SK-N-SH treated with all-trans-retinoic acid at 6 μM for 48 hours (cell line): ENCODE measurements around the gene NCAN.

Experiments used
- ARNTL ChIP-seq: fragments of 450-650 bp; formaldehyde crosslinking; IDR thresholded peaks from 2 replicates; pipeline ENCODE4 v1.5.0; 2020; ENCODE audit warnings: low read depth, mild to moderate bottlenecking, moderate library complexity, borderline replicate concordance
- CREB5 ChIP-seq: fragments of 250-450 bp; sonication (Bioruptor Pico); IDR thresholded peaks from 2 replicates; pipeline ENCODE4 v1.5.1; 2020; ENCODE audit warnings: low read depth, mild to moderate bottlenecking, moderate library complexity
- CSRNP3 ChIP-seq: fragments of 250-450 bp; sonication (Bioruptor Pico); IDR thresholded peaks from 2 replicates; pipeline ENCODE4 v1.5.1; 2021; ENCODE audit warnings: mild to moderate bottlenecking, moderate library complexity
- OSR1 ChIP-seq: fragments of 250-450 bp; sonication (Bioruptor Pico); IDR thresholded peaks from 2 replicates; pipeline ENCODE4 v1.8.0; 2022; ENCODE audit warnings: moderate library complexity, mild to moderate bottlenecking, inconsistent platforms
- PATZ1 ChIP-seq: fragments of 250-450 bp; sonication (Bioruptor Pico); IDR thresholded peaks from 2 replicates; pipeline ENCODE4 v1.8.0; 2020; ENCODE audit warnings: mild to moderate bottlenecking, moderate library complexity, borderline replicate concordance
- PPARA ChIP-seq: fragments of 250-450 bp; sonication (Bioruptor Pico); IDR thresholded peaks from 2 replicates; pipeline ENCODE4 v1.5.0; 2020; ENCODE audit warnings: mild to moderate bottlenecking, borderline replicate concordance
- SNAI2 ChIP-seq: fragments of 250-450 bp; sonication (Bioruptor Pico); IDR thresholded peaks from 2 replicates; pipeline ENCODE4 v1.5.0; 2020; ENCODE audit warnings: mild to moderate bottlenecking, moderate library complexity
- TCF4 ChIP-seq: fragments of 250-450 bp; sonication (Bioruptor Pico); IDR thresholded peaks from 2 replicates; pipeline ENCODE4 v1.8.0; 2021; ENCODE audit warnings: mild to moderate bottlenecking, moderate library complexity, borderline replicate concordance
- TOX ChIP-seq: fragments of 250-450 bp; sonication (Bioruptor Pico); IDR thresholded peaks from 2 replicates; pipeline ENCODE4 v1.8.0; 2021; ENCODE audit warnings: mild to moderate bottlenecking, moderate library complexity, borderline replicate concordance
- ZFP30 ChIP-seq: fragments of 450-650 bp; formaldehyde crosslinking; IDR thresholded peaks from 2 replicates; pipeline ENCODE4 v1.5.0; 2022; ENCODE audit warnings: mild to moderate bottlenecking, moderate library complexity
- ZNF565 ChIP-seq: fragments of 450-650 bp; formaldehyde crosslinking; conservative IDR thresholded peaks from 2 replicates; pipeline ENCODE4 v1.5.0; 2020; ENCODE audit warnings: low read depth, mild to moderate bottlenecking, moderate library complexity
- ZNF70 ChIP-seq: fragments of 450-650 bp; formaldehyde crosslinking; IDR thresholded peaks from 2 replicates; pipeline ENCODE4 v1.5.0; 2020; ENCODE audit warnings: mild to moderate bottlenecking, moderate library complexity
- ZNF8 ChIP-seq: fragments of 450-650 bp; formaldehyde crosslinking; IDR thresholded peaks from 2 replicates; pipeline ENCODE4 v1.5.0; 2020; ENCODE audit warnings: mild to moderate bottlenecking, moderate library complexity

GRCh38 chr19:19292607-19293006 is 80.8 kb downstream of the NCAN start:
- no peak for TF ChIP-seq ZNF565 (CRISPR knock-in tag)
- no peak for TF ChIP-seq CREB5 (CRISPR knock-in tag)
- TF ChIP-seq TOX: no peak
- TF ChIP-seq PATZ1 (CRISPR knock-in tag): no peak
- TF ChIP-seq TCF4 (CRISPR knock-in tag): no peak
- no peak for TF ChIP-seq OSR1 (CRISPR knock-in tag)
- TF ChIP-seq PPARA: no peak
- no peak for TF ChIP-seq ZNF70 (CRISPR knock-in tag)
- no peak for TF ChIP-seq ZNF8 (CRISPR knock-in tag)
- no peak for TF ChIP-seq ZFP30 (CRISPR knock-in tag)
- TF ChIP-seq SNAI2 (CRISPR knock-in tag): no peak
- no peak for TF ChIP-seq CSRNP3
- no peak for TF ChIP-seq ARNTL (CRISPR knock-in tag)
